ENCODE results near the gene PNPLA5. TPM values are rescaled to one million over a fixed set of nuclear protein-coding genes. Genes with fewer than 3 reads are reported as not detected.

PNPLA5 gene
- total RNA-seq, 1 donor from 2014 or later = not detected

- Histone ChIP-seq H3K4me3 (ENCODE audit: low read depth, low read length) (no peak overlapping the region), H3K36me3 (ENCODE audit: control insufficient read depth, insufficient read depth, low read length) (no peaks in the 10 kb centered on the region), H3K27me3 (ENCODE audit: control insufficient read depth, insufficient read depth, low read length) (peaks cover 20% of the 10 kb centered on the region)
- TF ChIP-seq CTCF (IDR thresholded peaks at IDR 0.05; ENCODE audit: insufficient read depth, low read length, poor library complexity, severe bottlenecking) = no peak
- no peak for DNase-seq (ENCODE audit: low read depth)
Observed at GRCh38 chr22:43835736-43836135, 56.1 kb downstream of the PNPLA5 start.

DNA sequence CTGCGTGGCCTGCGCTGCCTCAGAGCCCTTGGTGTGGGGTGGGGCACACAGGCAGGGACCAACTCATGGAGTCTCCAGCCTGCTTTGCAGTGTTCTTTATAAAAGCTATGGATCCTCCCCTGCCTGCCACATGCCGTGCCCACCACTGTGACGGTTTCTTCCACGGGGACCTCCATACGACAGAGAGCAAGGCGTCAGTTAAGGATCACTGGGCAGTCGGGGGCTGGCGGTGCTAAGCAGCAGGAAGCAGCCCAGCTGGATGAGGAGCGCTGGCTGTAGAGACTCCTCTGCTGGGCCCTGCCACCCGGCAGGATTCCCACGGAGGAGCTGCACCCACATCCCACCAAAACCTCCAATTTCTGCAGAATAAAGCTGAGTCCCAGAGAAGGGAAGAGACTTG is 56.6 kb downstream of the PNPLA5 start:
- Histone ChIP-seq H3K4me3 (ENCODE audit: low read depth, low read length) (no peak overlapping the region), H3K36me3 (ENCODE audit: control insufficient read depth, insufficient read depth, low read length) (no peaks in the 10 kb centered on the region), H3K27me3 (ENCODE audit: control insufficient read depth, insufficient read depth, low read length) (peaks cover 20% of the 10 kb centered on the region)
- no peak for DNase-seq (ENCODE audit: low read depth)
- TF ChIP-seq CTCF (IDR thresholded peaks at IDR 0.05; ENCODE audit: insufficient read depth, low read length, poor library complexity, severe bottlenecking) = no peak

DNA sequence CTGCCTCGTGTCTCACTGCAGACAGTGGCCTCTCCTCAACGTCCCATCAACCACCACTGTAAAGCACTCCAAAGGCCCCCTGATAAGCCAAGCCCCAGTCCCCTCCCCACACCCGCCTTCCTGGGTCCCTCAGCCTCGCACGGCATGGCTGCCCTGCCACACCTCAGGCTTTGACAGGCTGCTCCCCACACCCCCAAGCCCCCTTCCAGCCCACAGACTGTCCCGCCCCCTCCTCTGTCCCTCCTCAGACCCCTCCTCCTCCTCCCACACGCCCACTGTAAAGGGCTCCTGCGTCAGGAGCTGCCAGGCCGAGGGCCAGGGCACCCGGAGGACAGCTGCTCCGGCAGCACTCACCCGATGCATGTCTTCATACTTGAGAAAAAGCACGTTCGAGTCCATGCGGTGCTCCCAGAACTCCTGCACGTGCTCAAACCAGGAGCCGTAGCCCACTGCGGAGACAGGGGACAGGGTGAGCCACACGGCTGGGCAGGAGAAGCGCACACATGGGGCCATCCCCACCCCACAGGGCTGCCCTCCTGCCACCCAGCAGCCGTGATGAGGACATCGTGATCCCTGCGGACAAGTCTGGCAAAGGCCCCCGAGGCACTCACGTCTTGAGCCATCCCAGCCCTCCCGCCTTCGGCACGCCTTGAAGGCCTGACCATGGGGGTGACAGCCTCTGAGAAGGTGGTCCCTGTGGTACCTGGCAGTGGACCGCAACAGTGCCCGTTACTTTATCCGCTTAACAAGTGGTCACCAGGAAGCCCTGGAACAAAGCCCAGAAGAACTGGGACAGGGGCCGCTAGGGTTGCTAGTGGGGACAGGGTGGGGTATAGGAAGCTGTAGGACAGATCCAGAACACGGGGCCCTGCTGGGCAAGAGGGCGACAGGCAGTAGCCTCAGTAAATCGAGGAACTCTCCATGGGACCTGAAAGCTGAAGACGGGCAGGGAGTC is 58.2 kb downstream of the PNPLA5 start:
- no peak for TF ChIP-seq CTCF (IDR thresholded peaks at IDR 0.05; ENCODE audit: insufficient read depth, low read length, poor library complexity, severe bottlenecking)
- H3K4me3 ChIP-seq (ENCODE audit: low read depth, low read length) = no peak overlapping the region
- DNase-seq (ENCODE audit: low read depth) = no peak

GRCh38 chr22:43832393-43833265 is 59.2 kb downstream of the PNPLA5 start:
- no peak for DNase-seq (ENCODE audit: low read depth)
- Histone ChIP-seq H3K36me3 (ENCODE audit: control insufficient read depth, insufficient read depth, low read length) (no peaks in the 10 kb centered on the region), H3K4me3 (ENCODE audit: low read depth, low read length) (no peak overlapping the region), H3K27me3 (ENCODE audit: control insufficient read depth, insufficient read depth, low read length) (peaks cover 20% of the 10 kb centered on the region)
- TF ChIP-seq CTCF (IDR thresholded peaks at IDR 0.05; ENCODE audit: insufficient read depth, low read length, poor library complexity, severe bottlenecking) = no peak

More for the DNA sequence above, 58.2 kb downstream of the PNPLA5 start:
- H3K36me3 ChIP-seq (ENCODE audit: control insufficient read depth, insufficient read depth, low read length) = no peaks in the 10 kb centered on the region
- peaks cover 20% of the 10 kb centered on the region for H3K27me3 ChIP-seq (ENCODE audit: control insufficient read depth, insufficient read depth, low read length)

DNA sequence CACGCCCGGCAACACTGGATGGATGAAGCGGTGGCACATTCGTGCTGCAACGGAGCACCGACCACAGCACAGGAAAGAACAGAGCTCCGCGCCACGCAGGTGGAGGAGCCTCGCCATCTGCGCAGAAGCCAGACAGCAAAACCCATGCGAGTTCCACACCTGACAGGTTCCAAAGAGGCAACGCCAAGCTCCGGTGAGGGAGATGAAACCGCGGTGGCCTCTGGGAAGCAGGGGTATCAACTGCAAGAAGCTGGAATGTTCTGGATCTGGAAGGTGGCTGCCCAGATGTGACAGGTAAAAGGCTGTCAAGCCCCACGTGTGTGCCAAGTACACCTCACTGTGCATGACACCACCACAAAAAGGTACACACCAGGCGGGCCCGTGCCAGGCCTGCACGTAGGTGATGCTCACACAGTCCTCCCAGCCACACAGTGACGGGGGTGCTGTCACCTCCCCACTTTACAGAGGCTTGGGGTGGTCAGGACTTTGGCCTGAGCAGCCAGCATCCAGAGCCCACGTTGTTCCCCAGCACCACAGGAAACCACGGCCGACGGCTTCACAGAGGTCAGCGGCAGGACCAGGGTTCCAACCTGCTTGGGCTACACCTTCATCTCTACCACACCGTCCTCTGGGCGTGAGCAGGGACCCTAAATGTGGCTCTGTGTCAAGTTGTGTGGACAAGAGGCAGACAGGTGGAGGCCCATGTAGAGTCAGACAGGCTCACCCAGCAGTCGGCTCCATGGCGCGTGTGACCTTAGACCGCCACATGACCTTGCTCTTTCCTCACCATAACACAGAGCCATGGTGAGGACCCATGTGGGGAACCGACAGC is 60.0 kb downstream of the PNPLA5 start:
- no peak overlapping the region for H3K4me3 ChIP-seq (ENCODE audit: low read depth, low read length)
- DNase-seq (ENCODE audit: low read depth) = no peak

More for the DNA sequence above, 60.0 kb downstream of the PNPLA5 start:
- Histone ChIP-seq H3K36me3 (ENCODE audit: control insufficient read depth, insufficient read depth, low read length) (no peaks in the 10 kb centered on the region), H3K27me3 (ENCODE audit: control insufficient read depth, insufficient read depth, low read length) (peaks cover 20% of the 10 kb centered on the region)
- no peak for TF ChIP-seq CTCF (IDR thresholded peaks at IDR 0.05; ENCODE audit: insufficient read depth, low read length, poor library complexity, severe bottlenecking)

Data from kidney epithelial cell (primary cell).